HG03354 (cell line): ENCODE results near the gene FDXACB1.
"Not testable (repeated sequence)": the region's sequence is repeated elsewhere in the genome, so short reads cannot be mapped to it uniquely, and the experiment has no call there.

Experiments used
- ATAC-seq: cut with Tn5 transposase; IDR thresholded peaks from one replicate; pipeline ENCODE4 v1.9.1; 2021; ENCODE audit warnings: mild to moderate bottlenecking; ENCODE audit not compliant: unreplicated experiment, poor library complexity, severe bottlenecking

Gene FDXACB1

GRCh38 chr11:111910676-111911562 lies 32.0 kb upstream of the FDXACB1 start:
- no peak for ATAC-seq

GRCh38 chr11:111909378-111909777 lies 30.4 kb upstream of the FDXACB1 start:
- ATAC-seq = no peak

- no peak for ATAC-seq
Observed at GRCh38 chr11:111908639-111909305, 29.8 kb upstream of the FDXACB1 start.

- ATAC-seq = no peak
Observed at GRCh38 chr11:111906680-111907079, 27.7 kb upstream of the FDXACB1 start.

GRCh38 chr11:111905411-111905810 lies 26.4 kb upstream of the FDXACB1 start:
- ATAC-seq = no peak

GRCh38 chr11:111886844-111887243 lies 7.9 kb upstream of the FDXACB1 start:
- no peak for ATAC-seq

GRCh38 chr11:111886032-111886431 lies 7.1 kb upstream of the FDXACB1 start:
- no peak for ATAC-seq

GRCh38 chr11:111885053-111885452 lies 6.1 kb upstream of the FDXACB1 start:
- ATAC-seq = not testable (repeated sequence)

GRCh38 chr11:111882202-111882601 lies 3.2 kb upstream of the FDXACB1 start:
- no peak for ATAC-seq

- no peak for ATAC-seq
Observed at GRCh38 chr11:111879637-111879960, 634 bp upstream of the FDXACB1 start.

GRCh38 chr11:111878385-111878848 lies 548 bp downstream of the FDXACB1 start:
- ATAC-seq = peak; percentile 21

GRCh38 chr11:111871693-111872161 lies 7.2 kb downstream of the FDXACB1 start:
- ATAC-seq = no peak

- peak; percentile 90 for ATAC-seq
Observed at GRCh38 chr11:111870886-111871692, 7.9 kb downstream of the FDXACB1 start, which contains the start of gene ALG9. Gene ALG9 (minus strand): TSS chr11:111871581. CDS start chr11:111871482, 99 bp downstream.

- peak; percentile 13 for ATAC-seq
Observed at GRCh38 chr11:111870522-111870885, 8.5 kb downstream of the FDXACB1 start.

GRCh38 chr11:111870113-111870512 lies 8.9 kb downstream of the FDXACB1 start:
- no peak for ATAC-seq

- no peak for ATAC-seq
Observed at GRCh38 chr11:111860257-111860656, 18.7 kb downstream of the FDXACB1 start.

GRCh38 chr11:111855506-111855905 lies 23.5 kb downstream of the FDXACB1 start:
- ATAC-seq = no peak

GRCh38 chr11:111852103-111852502 lies 26.9 kb downstream of the FDXACB1 start:
- no peak for ATAC-seq

- no peak for ATAC-seq
Observed at GRCh38 chr11:111851636-111852035, 27.3 kb downstream of the FDXACB1 start.

GRCh38 chr11:111851067-111851466 lies 27.9 kb downstream of the FDXACB1 start:
- ATAC-seq = no peak
